Panc1 (cell line): ENCODE data around the gene FBXW11.

Source experiments
- POLR2AphosphoS5 ChIP-seq: IDR thresholded peaks from 2 replicates; pipeline ENCODE4 v1.6.1; 2012; ENCODE audit warnings: mild to moderate bottlenecking, low read depth, low read length, moderate library complexity
- REST ChIP-seq, 2 experiments: IDR thresholded peaks; 2 replicates each; pipeline ENCODE4 v1.6.1; 2011 to 2012; ENCODE audit warnings: low read depth in 2 of 2, control low read depth in 1 of 2, low read length in 1 of 2, mild to moderate bottlenecking in 1 of 2, moderate library complexity in 1 of 2; ENCODE audit not compliant: insufficient read depth in 1 of 2
- SIN3A ChIP-seq: IDR thresholded peaks from 2 replicates; pipeline ENCODE4 v1.6.1; 2012; ENCODE audit warnings: low read depth, mild to moderate bottlenecking, low read length, moderate library complexity, borderline replicate concordance; ENCODE audit not compliant: insufficient read depth
- TF ChIP-seq, protein P1 (sequence below): fragments of 450-650 bp; IDR thresholded peaks from 2 replicates; pipeline ENCODE4 v1.5.1; 2017; ENCODE audit warnings: mild to moderate bottlenecking

GRCh38 chr5:171868236-171868635 is 138.2 kb downstream of the FBXW11 start:
- TF ChIP-seq, protein P1, sequence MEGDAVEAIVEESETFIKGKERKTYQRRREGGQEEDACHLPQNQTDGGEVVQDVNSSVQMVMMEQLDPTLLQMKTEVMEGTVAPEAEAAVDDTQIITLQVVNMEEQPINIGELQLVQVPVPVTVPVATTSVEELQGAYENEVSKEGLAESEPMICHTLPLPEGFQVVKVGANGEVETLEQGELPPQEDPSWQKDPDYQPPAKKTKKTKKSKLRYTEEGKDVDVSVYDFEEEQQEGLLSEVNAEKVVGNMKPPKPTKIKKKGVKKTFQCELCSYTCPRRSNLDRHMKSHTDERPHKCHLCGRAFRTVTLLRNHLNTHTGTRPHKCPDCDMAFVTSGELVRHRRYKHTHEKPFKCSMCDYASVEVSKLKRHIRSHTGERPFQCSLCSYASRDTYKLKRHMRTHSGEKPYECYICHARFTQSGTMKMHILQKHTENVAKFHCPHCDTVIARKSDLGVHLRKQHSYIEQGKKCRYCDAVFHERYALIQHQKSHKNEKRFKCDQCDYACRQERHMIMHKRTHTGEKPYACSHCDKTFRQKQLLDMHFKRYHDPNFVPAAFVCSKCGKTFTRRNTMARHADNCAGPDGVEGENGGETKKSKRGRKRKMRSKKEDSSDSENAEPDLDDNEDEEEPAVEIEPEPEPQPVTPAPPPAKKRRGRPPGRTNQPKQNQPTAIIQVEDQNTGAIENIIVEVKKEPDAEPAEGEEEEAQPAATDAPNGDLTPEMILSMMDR, result no peak
- no peak for TF ChIP-seq REST (IDR thresholded peaks at IDR 0.05; ENCODE audit: insufficient read depth in 1 of 2, low read depth in 2 of 2, low read length in 1 of 2)
- TF ChIP-seq POLR2AphosphoS5, result no peak
- no peak for TF ChIP-seq SIN3A
